HepG2 (cell line): ENCODE data around the gene KTN1. TPM values are rescaled to one million over a fixed set of nuclear protein-coding genes. Genes with fewer than 3 reads are reported as not detected.

ENCODE experiments used
- CBX2 ChIP-seq, 2 experiments: fragments of 200-600 bp in 1 of 2; sonication (generic); formaldehyde crosslinking in 1 of 2; IDR thresholded peaks; 2 replicates each; pipeline versions ENCODE4 v1.7.0 to v1.8.1; 2018 to 2022; ENCODE audit warnings: low read depth in 2 of 2, low read length in 1 of 2, mild to moderate bottlenecking in 1 of 2, missing genetic modification reagents in 1 of 2
- CSRNP1 ChIP-seq: sonication (generic); formaldehyde crosslinking; IDR thresholded peaks from 2 replicates; pipeline ENCODE4 v1.8.1; 2023; ENCODE audit warnings: mild to moderate bottlenecking, missing genetic modification reagents
- EHMT2 ChIP-seq: fragments of 200-600 bp; sonication (generic); IDR thresholded peaks from 2 replicates; pipeline ENCODE4 v1.7.0; 2017; ENCODE audit warnings: antibody characterized with exemption, low read depth, low read length, borderline replicate concordance
- ETV5 ChIP-seq: IDR thresholded peaks from 2 replicates; pipeline ENCODE4 v1.6.1; 2018; ENCODE audit warnings: missing biosample characterization, missing genetic modification reagents, inconsistent platforms, borderline replicate concordance
- HMGA1 ChIP-seq: sonication (generic); formaldehyde crosslinking; conservative IDR thresholded peaks from 2 replicates; pipeline ENCODE4 v1.4.0; 2020; ENCODE audit warnings: missing genetic modification reagents
- HMGXB3 ChIP-seq: sonication (generic); formaldehyde crosslinking; IDR thresholded peaks from 2 replicates; pipeline ENCODE4 v1.4.0; 2020; ENCODE audit warnings: missing genetic modification reagents, borderline replicate concordance
- HNF1B ChIP-seq: sonication (generic); formaldehyde crosslinking; IDR thresholded peaks from 2 replicates; pipeline ENCODE4 v1.5.1; 2020; ENCODE audit warnings: mild to moderate bottlenecking, moderate library complexity, missing genetic modification reagents
- NCOA5 ChIP-seq: sonication (generic); formaldehyde crosslinking; IDR thresholded peaks from 2 replicates; pipeline ENCODE4 v1.4.0; 2020; ENCODE audit warnings: missing genetic modification reagents
- NFIB ChIP-seq: sonication (generic); formaldehyde crosslinking; IDR thresholded peaks from 2 replicates; pipeline ENCODE4 v1.9.0; 2021; ENCODE audit warnings: missing genetic modification reagents, mild to moderate bottlenecking, borderline replicate concordance
- REL ChIP-seq: sonication (generic); formaldehyde crosslinking; conservative IDR thresholded peaks from 2 replicates; pipeline ENCODE4 v1.8.0; 2022; ENCODE audit warnings: mild to moderate bottlenecking, missing genetic modification reagents, moderate library complexity
- SIX4 ChIP-seq: sonication (generic); formaldehyde crosslinking; IDR thresholded peaks from 2 replicates; pipeline ENCODE4 v1.4.0; 2020; ENCODE audit warnings: missing genetic modification reagents
- THAP8 ChIP-seq: sonication (generic); formaldehyde crosslinking; IDR thresholded peaks from 2 replicates; pipeline ENCODE4 v1.5.1; 2020; ENCODE audit warnings: missing genetic modification reagents, mild to moderate bottlenecking, borderline replicate concordance
- ZNF17 ChIP-seq: sonication (generic); formaldehyde crosslinking; IDR thresholded peaks from 2 replicates; pipeline ENCODE4 v1.5.0; 2020; ENCODE audit warnings: mild to moderate bottlenecking, missing genetic modification reagents
- ZNF292 ChIP-seq: sonication (generic); formaldehyde crosslinking; IDR thresholded peaks from 2 replicates; pipeline ENCODE4 v1.8.1; 2022; ENCODE audit warnings: mild to moderate bottlenecking, low read depth, missing genetic modification reagents, borderline replicate concordance
- ZNF451 ChIP-seq: sonication (generic); formaldehyde crosslinking; IDR thresholded peaks from 2 replicates; pipeline ENCODE4 v1.5.0; 2020; ENCODE audit warnings: mild to moderate bottlenecking, missing genetic modification reagents
- ZNF547 ChIP-seq: sonication (generic); formaldehyde crosslinking; IDR thresholded peaks from 2 replicates; pipeline ENCODE4 v1.5.1; 2020; ENCODE audit warnings: mild to moderate bottlenecking, missing genetic modification reagents
- ZNF597 ChIP-seq: sonication (generic); formaldehyde crosslinking; IDR thresholded peaks from 2 replicates; pipeline ENCODE4 v1.5.0; 2020; ENCODE audit warnings: missing genetic modification reagents
- polyA plus RNA-seq, 8 experiments: library from polyadenylated mRNA; depleted of rRNA in 3 of 8; stranded (reverse) in 7 of 8; unstranded in 1 of 8; fragments of >200 nt; fragmentation: Illumina TruSeq in 4 of 8; extraction: Trizol in 4 of 8; gene quantifications; 2 replicates each; pipeline versions ENCODE4 v1.2.1 to v1.2.3, GENCODE V29; 2011 to 2016; ENCODE audit warnings: low read depth in 4 of 8, missing spikeins in 1 of 8, mixed read lengths in 1 of 8; ENCODE audit not compliant: insufficient read depth in 1 of 8
- total RNA-seq, 5 experiments: library from RNA; depleted of rRNA; stranded (reverse); fragments of >200 nt; fragmentation: Illumina TruSeq; extraction: Trizol; gene quantifications; 2 replicates each; pipeline ENCODE4 v1.2.3, GENCODE V29; 2016; ENCODE audit warnings: low read depth in 1 of 5

The KTN1 gene
- total and polyA plus RNA-seq, 2 of the 13 experiments (the other 11 are each of a cell fraction or from before 2014, with no cell fraction given) = 60.6 to 169 TPM

- TF ChIP-seq HMGXB3 (0 out of 2 replicates have a peak, but pooled peaks have one; percentile 51), ZNF292 (peak; percentile 80; the same call in 1 of the 2 replicates), REL (no peak), NFIB (CRISPR knock-in tag) (peak; percentile 97), NCOA5 (no peak), ZNF451 (CRISPR knock-in tag) (no peak), ETV5 (peak; percentile 59; the same call in 1 of the 2 replicates), CBX2 (IDR thresholded peaks at IDR 0.05; ENCODE audit: low read depth, low read length) (no peak), CBX2 (CRISPR knock-in tag; IDR thresholded peaks at IDR 0.05; ENCODE audit: low read depth) (no peak), ZNF597 (no peak), ZNF547 (CRISPR knock-in tag) (peak; percentile 54; the same call in 1 of the 2 replicates), HNF1B (CRISPR knock-in tag) (peak; percentile 66), THAP8 (CRISPR knock-in tag) (no peak), EHMT2 (no peak), ZNF17 (CRISPR knock-in tag) (no peak), CSRNP1 (no peak; the same call in 1 of the 2 replicates), SIX4 (CRISPR knock-in tag) (peak; percentile 53), HMGA1 (CRISPR knock-in tag) (no peak)
Measured at GRCh38 chr14:55599250-55599879, 19.4 kb downstream of the KTN1 start (continued).
